LNCaP clone FGC (cell line): ENCODE results near the gene HIVEP1.

ENCODE experiments used
- DNase-seq: peaks from one replicate; pipeline ENCODE4 v3.0.0-alpha.2; 2011; ENCODE audit warnings: low read depth
- H3K4me3 ChIP-seq: 2 replicates; pipeline ENCODE4 v1.5.1; 2011; ENCODE audit warnings: mild to moderate bottlenecking, low read depth, low read length, control low read depth
- TF ChIP-seq, protein P1 (sequence below): IDR thresholded peaks from 2 replicates; pipeline ENCODE4 v1.5.1; 2012; ENCODE audit warnings: mild to moderate bottlenecking; ENCODE audit not compliant: control insufficient read depth, insufficient read depth; ENCODE audit errors: extremely low read depth

HIVEP1 gene

DNA sequence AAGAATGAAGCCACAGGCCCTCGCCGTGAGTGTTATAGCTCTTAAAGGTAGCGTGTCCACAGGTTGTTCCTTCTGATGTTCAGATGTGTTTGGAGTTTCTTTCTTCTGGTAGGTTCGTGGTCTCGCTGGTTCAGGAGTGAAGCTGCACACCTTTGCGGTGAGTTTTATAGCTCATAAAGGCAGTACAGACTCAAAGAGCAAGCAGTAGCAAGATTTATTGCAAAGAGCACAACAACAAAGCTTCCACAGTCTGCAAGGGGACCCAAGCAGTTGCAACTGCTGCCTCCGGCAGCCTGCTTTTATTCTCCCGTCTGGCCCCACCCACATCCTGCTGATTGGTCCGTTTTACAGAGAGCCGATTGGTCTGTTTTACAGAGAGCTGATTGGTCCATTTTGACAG, 5.2 kb downstream of the HIVEP1 start:
- H3K4me3 ChIP-seq, result no peak overlapping the region
- TF ChIP-seq, protein P1, sequence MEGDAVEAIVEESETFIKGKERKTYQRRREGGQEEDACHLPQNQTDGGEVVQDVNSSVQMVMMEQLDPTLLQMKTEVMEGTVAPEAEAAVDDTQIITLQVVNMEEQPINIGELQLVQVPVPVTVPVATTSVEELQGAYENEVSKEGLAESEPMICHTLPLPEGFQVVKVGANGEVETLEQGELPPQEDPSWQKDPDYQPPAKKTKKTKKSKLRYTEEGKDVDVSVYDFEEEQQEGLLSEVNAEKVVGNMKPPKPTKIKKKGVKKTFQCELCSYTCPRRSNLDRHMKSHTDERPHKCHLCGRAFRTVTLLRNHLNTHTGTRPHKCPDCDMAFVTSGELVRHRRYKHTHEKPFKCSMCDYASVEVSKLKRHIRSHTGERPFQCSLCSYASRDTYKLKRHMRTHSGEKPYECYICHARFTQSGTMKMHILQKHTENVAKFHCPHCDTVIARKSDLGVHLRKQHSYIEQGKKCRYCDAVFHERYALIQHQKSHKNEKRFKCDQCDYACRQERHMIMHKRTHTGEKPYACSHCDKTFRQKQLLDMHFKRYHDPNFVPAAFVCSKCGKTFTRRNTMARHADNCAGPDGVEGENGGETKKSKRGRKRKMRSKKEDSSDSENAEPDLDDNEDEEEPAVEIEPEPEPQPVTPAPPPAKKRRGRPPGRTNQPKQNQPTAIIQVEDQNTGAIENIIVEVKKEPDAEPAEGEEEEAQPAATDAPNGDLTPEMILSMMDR, result no peak
- DNase-seq, result no peak

DNA sequence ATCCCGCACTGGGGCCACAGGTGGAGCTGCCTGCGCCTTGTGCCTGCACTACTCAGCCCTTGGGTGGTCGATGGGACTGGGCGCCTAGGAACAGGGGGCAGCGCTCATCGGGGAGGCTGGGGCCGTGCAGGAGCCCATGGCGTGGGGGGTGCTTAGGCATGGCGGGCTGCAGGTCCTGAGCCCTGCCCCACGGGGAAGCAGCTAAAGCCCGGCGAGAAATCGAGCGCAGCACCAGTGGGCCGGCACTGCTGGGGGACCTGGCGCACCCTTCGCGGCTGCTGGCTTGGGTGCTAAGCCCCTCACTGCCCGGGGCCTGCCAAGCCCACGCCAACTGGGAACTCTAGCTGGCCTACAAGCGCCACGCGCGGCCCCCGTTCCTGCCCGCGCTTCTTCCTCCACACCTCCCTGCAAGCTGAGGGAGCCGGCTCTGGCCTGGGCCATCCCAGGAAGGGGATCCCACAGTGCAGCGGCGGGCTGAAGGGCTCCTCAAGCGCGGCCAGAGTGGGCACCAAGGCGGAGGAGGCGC, 5.8 kb downstream of the HIVEP1 start:
- TF ChIP-seq, protein P1, result no peak
- no peak for DNase-seq

DNA sequence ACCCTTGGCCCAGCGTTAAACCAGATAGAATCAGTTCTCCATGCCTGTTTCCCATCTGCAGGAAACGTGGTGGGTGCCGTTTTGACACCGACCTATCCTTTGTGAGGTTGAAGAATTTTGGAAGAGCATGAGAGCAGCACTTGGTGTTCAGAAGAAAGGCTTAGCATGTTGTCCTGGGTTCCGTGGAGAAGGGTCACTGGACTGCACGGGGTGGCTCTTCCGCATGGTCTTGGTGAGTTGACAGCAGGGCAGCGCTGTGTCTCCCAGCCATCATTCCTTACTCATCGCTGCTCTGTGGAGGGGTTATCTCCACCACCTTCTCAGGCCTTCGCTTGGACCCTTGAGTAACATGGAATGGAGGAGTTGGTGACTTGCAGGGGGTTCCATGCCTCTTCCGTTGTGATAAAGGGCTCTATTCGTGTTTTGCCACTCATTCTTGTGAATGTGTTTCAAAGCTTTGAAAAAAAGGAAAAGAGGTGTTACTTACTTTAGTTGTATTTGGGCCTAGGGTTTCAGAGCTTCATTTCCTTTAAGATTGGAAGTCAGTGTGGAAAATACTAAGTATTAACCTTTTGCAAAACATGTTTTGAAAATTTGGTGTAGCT, 8.2 kb downstream of the HIVEP1 start:
- TF ChIP-seq, protein P1, result no peak
- H3K4me3 ChIP-seq, result no peak overlapping the region
- no peak for DNase-seq

More for the DNA sequence above, 5.8 kb downstream of the HIVEP1 start:
- no peak overlapping the region for H3K4me3 ChIP-seq

DNA sequence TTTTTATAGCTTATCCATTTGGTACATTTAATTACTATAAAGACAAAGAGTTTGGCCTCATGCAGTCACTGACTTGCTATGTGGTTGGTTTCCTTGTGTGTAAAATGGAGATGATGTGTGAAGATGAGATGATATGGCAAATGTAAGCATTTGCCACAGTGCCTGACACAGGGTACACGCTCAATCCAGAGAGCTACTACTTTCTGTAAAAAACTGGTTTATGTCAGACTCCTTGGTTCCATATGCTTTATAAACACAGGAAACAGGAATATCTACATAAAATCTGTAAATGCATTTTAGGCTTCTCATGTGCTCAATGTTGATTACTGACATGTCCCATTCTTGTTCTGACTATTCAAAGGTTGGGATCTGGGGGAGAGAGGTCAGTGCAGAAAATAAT, 10.4 kb downstream of the HIVEP1 start:
- H3K4me3 ChIP-seq, result no peak overlapping the region

DNA sequence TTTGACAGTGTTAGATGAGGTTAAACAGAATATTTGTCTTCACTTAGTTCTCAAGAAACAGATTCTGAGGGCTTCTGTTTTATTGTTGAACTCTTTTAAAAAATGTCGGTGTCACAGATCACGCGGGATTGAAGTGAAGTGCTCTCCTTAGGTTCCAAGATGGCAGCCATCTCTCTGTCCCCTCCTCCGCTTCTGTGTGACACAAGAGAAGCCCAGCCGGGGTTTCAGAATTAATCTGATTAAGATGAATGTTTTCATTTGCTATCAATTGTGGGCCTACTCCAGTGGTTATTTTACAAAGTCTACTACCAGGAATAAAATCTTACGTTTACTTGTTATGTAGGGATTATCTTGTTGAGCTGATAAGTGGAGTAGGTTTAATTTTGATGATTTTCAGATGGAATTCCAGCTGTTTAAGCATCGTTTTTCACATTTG, 10.9 kb downstream of the HIVEP1 start:
- H3K4me3 ChIP-seq, result no peak overlapping the region
- TF ChIP-seq, protein P1, result no peak
- no peak for DNase-seq

More for the DNA sequence above, 10.4 kb downstream of the HIVEP1 start:
- DNase-seq, result no peak
- TF ChIP-seq, protein P1, result no peak

DNA sequence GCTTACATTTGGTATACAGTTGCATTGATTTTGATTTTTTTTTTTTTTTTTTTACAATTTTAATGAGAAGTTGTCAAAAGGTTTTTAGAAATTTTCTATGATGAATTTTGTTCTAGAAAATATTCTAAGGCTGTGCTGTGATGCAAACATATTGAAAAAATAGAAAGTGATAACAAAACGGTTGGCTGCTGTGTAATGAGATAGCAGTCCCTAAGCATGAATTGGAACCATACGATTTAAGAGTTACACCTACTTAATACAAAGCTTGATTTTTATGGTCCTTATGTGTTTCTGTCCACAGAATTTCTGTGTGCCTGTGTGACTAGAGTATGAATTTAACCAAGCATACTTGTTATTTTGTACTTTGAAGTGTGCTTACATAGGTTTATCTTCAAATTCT, 12.1 kb downstream of the HIVEP1 start:
- no peak for DNase-seq
- TF ChIP-seq, protein P1, result no peak
- no peak overlapping the region for H3K4me3 ChIP-seq
